Lower leg skin (tissue), 3 donors: ENCODE results near the gene CDC42BPG.

Source experiments
- CTCF ChIP-seq, 3 donors: fragments of 450-650 bp; IDR thresholded peaks; one replicate each; pipeline ENCODE4 v1.5.1; 2016; ENCODE audit warnings: antibody characterized with exemption in 3 of 3, mild to moderate bottlenecking in 3 of 3, moderate library complexity in 2 of 3
- POLR2A ChIP-seq, 2 donors: fragments of 450-650 bp; IDR thresholded peaks; one replicate each; pipeline ENCODE4 v1.6.1; 2016 to 2017; ENCODE audit warnings: antibody characterized with exemption in 2 of 2, mild to moderate bottlenecking in 1 of 2, moderate library complexity in 1 of 2

DNA sequence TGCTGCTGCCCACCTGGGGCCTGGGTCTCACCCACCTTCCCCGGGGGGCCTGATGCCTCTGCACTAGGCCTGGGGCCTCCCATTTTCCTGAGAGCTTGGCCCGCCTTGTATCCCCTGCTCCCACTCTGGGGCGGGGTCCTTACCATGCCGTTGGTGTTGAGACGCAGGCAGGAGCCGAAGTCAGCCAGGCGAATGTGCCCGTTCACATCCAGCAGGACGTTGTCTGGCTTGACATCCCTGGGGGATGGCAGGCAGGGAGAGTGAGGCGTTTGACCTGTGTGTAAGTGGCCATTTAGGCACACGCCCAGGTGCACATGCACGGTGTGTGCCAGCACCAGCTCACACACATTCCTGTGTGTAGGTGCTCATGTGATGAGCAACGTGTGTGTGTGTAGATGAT lies 5.1 kb downstream of the CDC42BPG start:
- no peak for TF ChIP-seq CTCF (IDR thresholded peaks at IDR 0.05)
- no peak for TF ChIP-seq POLR2A (IDR thresholded peaks at IDR 0.05)
